H1 (cell line): ENCODE data around the gene PPP1R7. TPM values are rescaled to one million over a fixed set of nuclear protein-coding genes. Genes with fewer than 3 reads are reported as not detected.

Experiments
- CTCF ChIA-PET: fragments of 300-600 bp; sonication (Branson Sonifier 250); formaldehyde crosslinking; loops from one replicate; lab custom pipeline; 2021; ENCODE audit not compliant: partially characterized antibody; lab: Charles Lee
- POLR2A ChIA-PET: fragments of 300-600 bp; sonication (Branson Sonifier 250); formaldehyde crosslinking; loops from one replicate; lab custom pipeline; 2021; ENCODE audit warnings: inconsistent platforms; ENCODE audit not compliant: partially characterized antibody; lab: Charles Lee
- DNase-seq, 2 experiments: peaks; one replicate each; pipeline versions ENCODE4 v3.0.0 to v3.0.0-alpha.2; 2010 to 2022; ENCODE audit warnings: low spot score in 2 of 2, low read depth in 1 of 2, mixed read lengths in 1 of 2
- FAIRE-seq: peaks from 2 replicates; lab custom pipeline; 2011; peaks lifted over from hg19 to GRCh38; lab: Jason Lieb, UNC
- H2AFZ ChIP-seq: 2 replicates; pipeline ENCODE4 v1.8.1; 2012; ENCODE audit warnings: low read length, inconsistent platforms
- H2AK5ac ChIP-seq: 2 replicates; pipeline ENCODE4 v1.6.1; 2013; ENCODE audit warnings: low read depth, low read length
- H2BK120ac ChIP-seq: replicated peaks from 2 replicates; pipeline ENCODE3; 2013; ENCODE audit warnings: low read depth, low read length, inconsistent platforms
- H2BK12ac ChIP-seq: 2 replicates; pipeline ENCODE4 v1.6.1; 2013; ENCODE audit warnings: low read depth, low read length
- H2BK15ac ChIP-seq: 2 replicates; pipeline ENCODE4 v1.6.1; 2013; ENCODE audit warnings: low read length
- H2BK20ac ChIP-seq: 2 replicates; pipeline ENCODE4 v1.6.1; 2013; ENCODE audit warnings: low read length
- H2BK5ac ChIP-seq: 2 replicates; pipeline ENCODE4 v1.6.1; 2013; ENCODE audit warnings: low read depth, low read length
- H3K14ac ChIP-seq: 2 replicates; pipeline ENCODE4 v1.6.1; 2013; ENCODE audit warnings: inconsistent platforms; ENCODE audit not compliant: insufficient read length
- H3K18ac ChIP-seq: 2 replicates; pipeline ENCODE4 v1.6.1; 2013; ENCODE audit warnings: low read length; ENCODE audit errors: extremely low read depth
- H3K23ac ChIP-seq: 2 replicates; pipeline ENCODE4 v1.6.1; 2013; ENCODE audit warnings: inconsistent platforms; ENCODE audit not compliant: insufficient read length
- H3K23me2 ChIP-seq: 2 replicates; pipeline ENCODE4 v1.6.1; 2013; ENCODE audit warnings: low read depth, low read length
- H3K27ac ChIP-seq: 2 replicates; pipeline ENCODE4 v1.6.1; 2011; ENCODE audit warnings: low read depth, low read length, inconsistent platforms
- H3K27me3 ChIP-seq, 4 experiments: replicated peaks in 1 of 4; 1 replicate in 1 of 4; 2 replicates in 3 of 4; pipeline versions ENCODE4 v1.6.1 to v1.8.1; 2011 to 2013; ENCODE audit warnings: low read length in 3 of 4, mild to moderate bottlenecking in 3 of 4, inconsistent platforms in 2 of 4, mixed read lengths in 2 of 4, moderate library complexity in 1 of 4; ENCODE audit not compliant: control insufficient read depth in 3 of 4, insufficient read depth in 3 of 4; ENCODE audit errors: extremely low read depth in 1 of 4
- H3K36me3 ChIP-seq, 4 experiments: 2 replicates each; pipeline versions ENCODE4 v1.6.1 to v1.8.1; 2011 to 2013; ENCODE audit warnings: mild to moderate bottlenecking in 4 of 4, low read length in 3 of 4, moderate library complexity in 2 of 4, control low read depth in 1 of 4, inconsistent platforms in 1 of 4; ENCODE audit not compliant: insufficient read depth in 4 of 4, control insufficient read depth in 2 of 4
- H3K4ac ChIP-seq: replicated peaks from 2 replicates; pipeline ENCODE3; 2013; ENCODE audit warnings: low read length, low read depth, mixed read lengths, inconsistent platforms; ENCODE audit not compliant: insufficient read length
- H3K4me1 ChIP-seq, 4 experiments: replicated peaks in 1 of 4; 1 replicate in 1 of 4; 2 replicates in 3 of 4; pipeline versions ENCODE4 v1.6.1 to v1.8.1; 2011 to 2013; ENCODE audit warnings: low read length in 3 of 4, inconsistent platforms in 2 of 4, mixed read lengths in 1 of 4; ENCODE audit not compliant: insufficient read depth in 4 of 4, control insufficient read depth in 3 of 4
- H3K4me2 ChIP-seq, 2 experiments: 2 replicates each; pipeline versions ENCODE4 v1.6.1 to v1.8.1; 2011 to 2013; ENCODE audit warnings: low read depth in 2 of 2, low read length in 2 of 2, control low read depth in 1 of 2, inconsistent platforms in 1 of 2, mild to moderate bottlenecking in 1 of 2; ENCODE audit not compliant: insufficient read depth in 1 of 2
- H3K4me3 ChIP-seq, 4 experiments: fragments of 200-600, 300-600 bp in 1 of 4; sonication (generic), shearing (Covaris generic), sonication (Bioruptor Twin) in 1 of 4; 2 replicates each; pipeline versions ENCODE4 v1.5.1 to v1.8.1; 2011 to 2016; ENCODE audit warnings: low read length in 4 of 4, low read depth in 3 of 4, control low read depth in 2 of 4, inconsistent platforms in 2 of 4, mild to moderate bottlenecking in 2 of 4, mixed read lengths in 1 of 4, moderate library complexity in 1 of 4; ENCODE audit not compliant: insufficient read depth in 2 of 4; ENCODE audit errors: extremely low read depth in 1 of 4
- H3K56ac ChIP-seq: replicated peaks from 2 replicates; pipeline ENCODE3; 2013; ENCODE audit warnings: low read depth, mild to moderate bottlenecking, mixed read lengths, low read length, inconsistent platforms; ENCODE audit not compliant: insufficient read length
- H3K79me1 ChIP-seq: 2 replicates; pipeline ENCODE4 v1.6.1; 2013; ENCODE audit warnings: low read depth, low read length, control low read depth
- H3K79me2 ChIP-seq, 2 experiments: 2 replicates each; pipeline versions ENCODE4 v1.6.1 to v1.8.1; 2012 to 2013; ENCODE audit warnings: low read length in 2 of 2, mild to moderate bottlenecking in 2 of 2, inconsistent platforms in 1 of 2; ENCODE audit not compliant: insufficient read depth in 2 of 2, control insufficient read depth in 1 of 2
- H3K9ac ChIP-seq, 4 experiments: replicated peaks in 1 of 4; 1 replicate in 1 of 4; 2 replicates in 3 of 4; pipeline versions ENCODE4 v1.6.1 to v1.8.1; 2011 to 2013; ENCODE audit warnings: low read depth in 3 of 4, low read length in 3 of 4, control low read depth in 2 of 4, mild to moderate bottlenecking in 2 of 4, moderate library complexity in 2 of 4, inconsistent platforms in 1 of 4; ENCODE audit errors: extremely low read depth in 1 of 4
- H3K9me3 ChIP-seq, 2 experiments: 2 replicates each; pipeline versions ENCODE4 v1.6.1 to v1.8.1; 2012 to 2013; ENCODE audit warnings: mild to moderate bottlenecking in 2 of 2, moderate library complexity in 2 of 2, control low read depth in 1 of 2, inconsistent platforms in 1 of 2, low read depth in 1 of 2, low read length in 1 of 2, mixed read lengths in 1 of 2; ENCODE audit not compliant: insufficient read depth in 2 of 2
- H4K20me1 ChIP-seq, 2 experiments: replicated peaks in 1 of 2; 2 replicates each; pipeline versions ENCODE3 to v1.8.1; 2011 to 2013; ENCODE audit warnings: inconsistent platforms in 2 of 2, low read length in 2 of 2, mild to moderate bottlenecking in 1 of 2; ENCODE audit not compliant: insufficient read depth in 2 of 2, control insufficient read depth in 1 of 2
- H4K5ac ChIP-seq: 2 replicates; pipeline ENCODE4 v1.6.1; 2013; ENCODE audit warnings: low read length, low read depth, mixed read lengths, inconsistent platforms; ENCODE audit not compliant: insufficient read length
- H4K8ac ChIP-seq: 2 replicates; pipeline ENCODE4 v1.8.0; 2013; ENCODE audit warnings: mild to moderate bottlenecking, moderate library complexity, low read length, inconsistent platforms; ENCODE audit not compliant: insufficient read depth; ENCODE audit errors: extremely low read depth
- H4K91ac ChIP-seq: replicated peaks from 2 replicates; pipeline ENCODE3; 2013; ENCODE audit warnings: low read length, mixed read lengths, inconsistent platforms; ENCODE audit not compliant: insufficient read length
- ASH2L ChIP-seq: fragments of 200-600, 300-600 bp; sonication (generic); IDR thresholded peaks from one replicate; pipeline ENCODE4 v1.7.1; 2017; ENCODE audit warnings: low read length
- POLR2A ChIP-seq, 2 experiments: IDR thresholded peaks; 1 replicate in 1 of 2; 2 replicates in 1 of 2; pipeline ENCODE4 v1.6.1; 2011; ENCODE audit warnings: low read depth in 2 of 2, low read length in 2 of 2, mild to moderate bottlenecking in 2 of 2; ENCODE audit errors: control extremely low read depth in 1 of 2
- RFX5 ChIP-seq: IDR thresholded peaks from 2 replicates; pipeline ENCODE4 v1.6.1; 2011; ENCODE audit warnings: low read depth, low read length, improper control_type of control experiment, borderline replicate concordance
- RXRA ChIP-seq: IDR thresholded peaks from 2 replicates; pipeline ENCODE4 v1.6.1; 2011; ENCODE audit warnings: low read depth, mild to moderate bottlenecking, low read length, moderate library complexity; ENCODE audit not compliant: insufficient read depth
- USF2 ChIP-seq: IDR thresholded peaks from 2 replicates; pipeline ENCODE4 v1.6.1; 2011; ENCODE audit warnings: low read length, improper control_type of control experiment
- WGBS, 2 experiments: shearing (Covaris generic) in 1 of 2; methylation state at CpG; one replicate each; pipeline versions ENCODE4 v1.1.6 to v1.1.7; 2013 to 2015; ENCODE audit warnings: low lambda C conversion rate in 2 of 2, mixed read lengths in 2 of 2, inconsistent platforms in 1 of 2, low coverage in 1 of 2, missing lambda C conversion rate in 1 of 2; ENCODE audit not compliant: insufficient replicate concordance in 2 of 2, insufficient coverage in 1 of 2, insufficient read length in 1 of 2; ENCODE audit errors: extremely low coverage in 1 of 2, missing lambda C conversion rate in 1 of 2; 5-methylcytosine and 5-hydroxymethylcytosine counted together
- polyA plus RNA-seq, 7 experiments: library from polyadenylated mRNA; depleted of rRNA in 3 of 7; stranded (reverse) in 5 of 7; unstranded in 2 of 7; fragments of >200 nt in 5 of 7; fragments of 200-250 nt in 2 of 7; gene quantifications; 1 replicate in 5 of 7; 2 replicates in 1 of 7; 4 replicates in 1 of 7; pipeline versions ENCODE4 v1.2.1 to v1.2.3, GENCODE V29; 2011 to 2013; ENCODE audit warnings: missing spikeins in 2 of 7, mixed read lengths in 2 of 7
- total RNA-seq: library from RNA; stranded (reverse); fragmentation: NEBNext Ultra II Directional; extraction: Animal tissue kit (Norgen Biotek cat#: 25700); gene quantifications from 2 replicates; pipeline ENCODE4 v1.2.1, GENCODE V29; 2021

Gene PPP1R7
- total and polyA plus RNA-seq, 2 of the 8 experiments (the other 6 are each of a cell fraction or from before 2014, with no cell fraction given) = 22.2 to 64.0 TPM

- Histone ChIP-seq H2BK15ac (no peak overlapping the region), H3K27me3 (no peaks in the 10 kb centered on the region), H4K20me1 (peaks cover 0 to 1% of the 10 kb centered on the region in 2 experiments), H3K4me2 (no peak overlapping the region), H3K23me2 (no peaks in the 10 kb centered on the region), H3K36me3 (peaks cover 0 to 17% (median 6%) of the 10 kb centered on the region in 4 experiments; a peak in 6 of 8 replicates), H2BK20ac (no peak overlapping the region), H2AFZ (no peak overlapping the region), H3K23ac (no peak overlapping the region), H3K79me1 (no peaks in the 10 kb centered on the region), H4K5ac (no peak overlapping the region), H3K79me2 (no peaks in the 10 kb centered on the region), H3K14ac (no peak overlapping the region), H3K4ac (no peak overlapping the region), H3K56ac (no peak overlapping the region), H2BK5ac (no peak overlapping the region), H3K27ac (no peak overlapping the region), H3K9ac (no peak overlapping the region), H2BK120ac (no peak overlapping the region), H2AK5ac (no peak overlapping the region), H3K4me1 (no peaks in the 10 kb centered on the region), H4K91ac (no peak overlapping the region), H3K18ac (no peak overlapping the region), H2BK12ac (no peak overlapping the region), H4K8ac (no peak overlapping the region), H3K9me3 (no peaks in the 10 kb centered on the region), H3K4me3 (no peak overlapping the region)
- DNase-seq = no peak
- CTCF ChIA-PET = no interaction called here
- WGBS, 2 experiments = 96% methylated on average over 5 of the region's 5 CpGs; no CpG with 5 or more reads in 1 of the 2 experiments
- POLR2A ChIA-PET = interaction anchor here (1.0 kb wide), 1 partner anchor 8 kb away, joined by 3 read pairs; no protein-coding TSS in a partner anchor
- FAIRE-seq = no peak
- TF ChIP-seq RFX5 = no peak
- no peak for TF ChIP-seq USF2
- no peak for TF ChIP-seq POLR2A (IDR thresholded peaks at IDR 0.05; ENCODE audit: control extremely low read depth in 1 of 2, low read depth in 2 of 2, low read length in 2 of 2)
- no peak for TF ChIP-seq ASH2L
- TF ChIP-seq RXRA = no peak
These were observed 29.3 kb upstream of the PPP1R7 start for GRCh38 chr2:241121008-241121407.
